ENCODE measurements around the gene LZIC.

Gene LZIC

GRCh38 chr1:9883585-9884449, 59.4 kb downstream of the LZIC start:
- no peak for DNase-seq

- no peak for DNase-seq
These were observed 60.3 kb downstream of the LZIC start for GRCh38 chr1:9882945-9883303.

DNA sequence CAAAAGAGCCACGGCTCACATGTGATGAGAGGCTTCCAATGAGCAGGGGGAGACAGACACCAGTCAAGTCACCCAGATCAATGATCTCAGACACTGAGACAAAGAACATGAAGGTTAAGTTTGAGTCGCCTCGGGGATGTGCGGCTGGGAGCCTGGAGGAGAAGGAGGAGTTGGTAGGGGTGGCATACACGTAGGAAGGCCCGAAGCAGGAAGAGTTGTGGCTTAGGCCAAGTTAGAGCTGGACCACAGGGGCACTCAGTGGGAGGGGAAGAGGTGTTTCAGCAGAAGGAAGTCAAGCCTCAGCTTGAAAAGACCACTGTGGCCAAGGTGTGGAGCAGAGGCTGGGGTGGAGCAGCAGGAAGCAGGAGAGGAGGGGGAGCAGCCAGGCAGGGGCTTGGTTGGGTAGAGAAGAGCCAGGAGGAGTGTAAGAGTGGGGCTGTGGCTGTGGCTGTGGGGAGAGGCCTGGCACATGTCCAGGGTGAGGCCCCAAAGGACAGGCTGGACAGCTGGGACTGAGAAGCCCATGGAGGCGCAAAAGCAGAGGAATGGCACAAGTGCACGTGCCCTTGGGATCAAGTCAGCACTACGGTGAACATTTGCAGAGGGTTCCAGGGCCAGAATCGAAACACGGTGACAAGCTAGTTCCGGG, 60.8 kb downstream of the LZIC start:
- no peak for DNase-seq

DNA sequence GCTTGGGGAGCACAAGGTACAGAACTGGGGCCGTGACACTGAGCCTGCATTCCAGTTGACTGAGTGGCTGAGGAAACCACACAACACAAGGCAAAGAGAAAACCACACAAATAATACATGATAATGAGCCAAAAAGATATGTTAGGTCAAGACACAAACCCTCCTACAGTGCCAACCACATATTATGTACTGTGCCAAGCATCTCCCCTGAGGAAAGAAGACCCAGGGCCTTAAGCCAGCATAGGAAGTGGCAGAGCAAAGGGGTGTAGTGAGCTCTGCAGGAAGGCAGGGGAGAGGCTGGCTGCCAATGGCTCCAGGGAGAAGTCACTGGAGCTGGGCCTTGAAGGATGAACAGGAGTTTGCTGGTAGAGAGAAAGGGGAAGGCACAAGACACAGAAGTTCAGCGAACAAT, 61.3 kb downstream of the LZIC start:
- DNase-seq = no peak
